Smooth muscle cell of the brain vasculature (primary cell): ENCODE results near the gene DCK.
A peak's percentile ranks its signal among the peaks of the same experiment; 100 is the strongest.
"Not testable (repeated sequence)": the region's sequence is repeated elsewhere in the genome, so short reads cannot be mapped to it uniquely, and the experiment has no call there.

Source experiments
- DNase-seq: peaks from one replicate; pipeline ENCODE4 v3.0.0-alpha.2; 2012; ENCODE audit warnings: low read depth, low spot score

The DCK gene

GRCh38 chr4:70993181-70994068 is at the start of gene DCK:
DCK (plus strand) TSS chr4:70993649; CDS start chr4:70993836, 187 bp downstream.
- peak; percentile 77 for DNase-seq

- DNase-seq, result no peak
Observed at GRCh38 chr4:70945046-70945445, 48.4 kb upstream of the DCK start.

DNA sequence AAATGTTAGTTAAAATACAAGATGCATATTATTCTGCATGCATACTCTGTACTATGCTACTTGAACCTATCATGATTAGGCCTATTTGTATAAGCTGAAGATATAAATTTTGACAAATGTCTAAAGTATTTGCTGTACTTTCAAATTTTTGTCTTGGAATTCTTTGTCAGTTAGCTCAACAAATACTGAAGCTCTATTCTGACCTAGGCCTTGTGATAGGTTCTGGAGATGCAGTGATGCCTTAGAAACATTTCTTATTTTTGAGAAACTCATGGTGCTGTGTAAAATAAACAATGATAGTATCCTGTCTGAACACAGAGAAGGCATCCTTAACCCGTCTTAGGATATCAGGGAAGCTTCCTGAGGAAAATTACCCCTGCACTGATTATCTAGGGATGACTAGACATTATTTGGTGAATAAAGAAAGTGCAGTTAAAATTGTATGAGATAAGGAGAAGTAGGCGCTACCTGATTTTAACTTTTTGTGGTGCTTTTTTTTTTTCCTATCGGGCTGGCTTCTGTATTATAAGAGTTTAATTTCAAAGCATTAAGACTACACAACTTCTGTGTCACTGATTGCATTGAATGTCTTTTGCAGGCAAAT is 47.9 kb upstream of the DCK start:
- no peak for DNase-seq

- DNase-seq, result no peak
Observed at GRCh38 chr4:70946939-70947338, 46.5 kb upstream of the DCK start.

- no peak for DNase-seq
Observed at GRCh38 chr4:70948665-70949260, 44.7 kb upstream of the DCK start.

- no peak for DNase-seq
Observed at GRCh38 chr4:70954032-70954431, 39.4 kb upstream of the DCK start.

DNA sequence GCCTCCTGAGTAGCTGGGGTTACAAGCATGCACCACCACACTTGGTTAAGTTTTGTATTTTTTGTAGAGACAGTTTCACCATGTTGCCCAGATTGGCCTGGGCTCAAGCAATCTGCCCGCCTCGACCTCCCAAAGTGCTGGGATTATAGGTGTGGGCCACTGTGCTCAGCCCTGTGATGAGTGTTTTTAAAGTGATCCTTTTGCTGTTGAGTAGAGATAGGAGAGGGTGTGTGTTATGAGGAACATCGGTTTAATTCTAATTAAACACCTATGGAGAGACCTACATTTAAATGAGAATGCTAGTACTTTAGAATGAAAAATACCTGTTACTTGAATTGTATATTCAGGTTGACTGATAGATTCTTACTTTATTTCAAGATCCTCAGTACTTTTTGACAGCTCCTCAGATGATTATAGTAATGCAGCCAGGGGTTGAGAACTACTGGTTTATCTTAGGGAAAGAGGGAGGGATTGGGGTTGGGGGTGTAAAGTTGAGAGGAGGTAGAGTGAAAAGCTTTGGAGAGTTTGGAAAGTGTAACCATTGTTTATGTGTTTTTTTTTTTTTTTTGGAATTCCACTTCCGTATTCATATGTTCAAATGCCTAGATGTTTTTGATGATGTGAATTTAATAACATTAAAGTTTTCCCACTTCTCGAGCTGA is 36.8 kb upstream of the DCK start:
- no peak for DNase-seq

GRCh38 chr4:70958681-70959080 is 34.8 kb upstream of the DCK start:
- no peak for DNase-seq

DNA sequence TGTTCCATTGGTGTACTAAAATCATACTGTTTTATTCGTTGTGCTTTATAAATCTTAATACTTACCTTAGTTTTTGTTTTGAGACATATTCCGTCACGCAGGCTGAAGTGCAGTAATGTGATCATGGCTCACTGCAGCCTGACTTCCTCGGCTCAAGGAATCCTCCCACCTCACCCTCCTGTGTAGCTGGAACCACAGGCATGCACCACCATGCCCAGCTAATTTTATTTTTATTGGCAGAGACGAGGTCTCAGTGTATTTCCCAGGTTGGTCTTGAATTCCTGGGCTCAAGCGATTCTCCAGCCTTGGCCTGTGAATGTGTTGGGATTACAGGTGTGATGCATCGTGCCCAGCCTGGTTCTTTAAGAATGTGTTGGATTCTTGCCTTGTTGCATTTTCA is 24.4 kb upstream of the DCK start:
- no peak for DNase-seq

GRCh38 chr4:70976252-70976651 is 17.2 kb upstream of the DCK start:
- no peak for DNase-seq

- no peak for DNase-seq
Observed at GRCh38 chr4:70979445-70980008, 13.9 kb upstream of the DCK start.

DNA sequence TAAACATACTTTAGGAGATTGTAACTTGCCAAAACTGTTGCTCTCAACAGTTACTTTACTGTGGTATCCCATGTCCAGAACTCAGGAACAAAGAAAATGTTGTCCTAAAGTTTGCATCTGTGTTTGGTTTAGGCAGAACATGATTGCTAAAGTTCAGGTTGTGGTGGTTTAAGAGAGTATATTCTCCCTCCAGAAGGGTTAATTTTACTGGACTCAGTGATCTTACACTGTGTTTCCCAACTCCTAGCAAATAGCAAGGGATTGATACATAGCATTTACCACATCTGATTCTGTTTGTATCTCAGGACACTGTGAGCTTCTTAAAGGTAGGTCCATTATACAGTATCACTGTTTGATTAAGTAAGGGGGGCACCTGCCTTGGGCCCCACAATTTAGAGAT is 13.3 kb upstream of the DCK start:
- no peak for DNase-seq

DNA sequence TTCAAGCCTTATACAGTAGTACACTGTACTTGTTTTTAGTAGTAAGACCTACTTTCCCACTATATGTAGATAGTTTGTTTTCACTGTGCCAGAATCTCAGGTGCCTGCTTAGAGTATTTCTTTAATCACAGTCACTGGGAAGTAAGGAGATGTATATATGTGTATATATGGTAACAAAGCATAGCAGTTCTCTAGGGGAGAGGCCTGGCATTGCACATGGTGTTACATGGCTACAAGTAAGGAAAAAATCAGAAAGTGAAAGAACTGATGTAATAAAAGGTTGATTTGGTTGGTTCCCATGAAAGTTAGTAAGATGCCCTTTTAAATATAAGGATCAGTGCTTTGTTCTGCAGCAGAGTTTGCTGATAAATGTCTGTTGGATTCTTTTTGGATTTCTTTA is 9.3 kb upstream of the DCK start:
- no peak for DNase-seq

GRCh38 chr4:70984589-70984988 is 8.9 kb upstream of the DCK start:
- DNase-seq, result no peak

DNA sequence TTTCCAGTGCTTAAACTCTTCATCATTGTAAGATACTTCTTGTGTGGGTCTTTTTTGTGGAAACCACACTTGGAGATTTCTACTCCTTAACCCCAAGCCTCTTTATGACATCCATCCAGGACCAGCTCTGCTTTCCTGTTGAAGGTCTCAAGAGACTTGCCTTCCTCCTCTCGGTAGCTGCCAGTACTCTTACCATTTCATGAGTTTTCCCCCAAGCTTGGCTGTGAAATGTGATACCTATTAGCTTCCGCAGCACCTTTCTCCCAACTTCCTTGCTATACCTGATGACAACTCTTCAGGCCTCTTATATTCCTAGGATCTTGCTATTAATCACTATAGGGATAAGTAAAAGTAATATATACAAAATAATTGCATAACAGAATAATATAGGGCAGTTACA is 1.9 kb upstream of the DCK start:
- no peak for DNase-seq

DNA sequence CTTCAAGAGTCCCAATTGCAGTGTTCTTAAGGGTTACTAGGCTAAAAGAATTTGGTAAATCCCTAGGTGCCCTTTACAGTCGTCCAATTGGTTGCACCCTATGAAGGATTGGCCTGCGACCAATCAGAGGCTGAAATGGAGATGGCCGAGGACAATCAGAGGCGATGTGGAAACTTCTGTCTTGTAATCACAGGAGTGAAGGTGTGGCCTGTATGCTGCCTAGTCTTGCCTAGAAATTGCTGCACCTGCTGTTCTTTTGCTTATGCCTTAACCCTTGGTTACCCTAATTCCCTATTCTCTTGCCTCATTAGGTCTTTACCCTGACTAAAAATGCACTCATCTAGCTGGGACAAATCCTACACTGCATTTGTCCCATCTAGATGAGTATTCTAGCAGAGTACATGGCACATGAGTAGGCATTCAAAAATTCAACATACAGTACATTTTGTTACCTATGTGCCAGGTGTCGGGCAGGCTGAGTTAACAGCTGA is 1.0 kb upstream of the DCK start:
- DNase-seq, result no peak

DNA sequence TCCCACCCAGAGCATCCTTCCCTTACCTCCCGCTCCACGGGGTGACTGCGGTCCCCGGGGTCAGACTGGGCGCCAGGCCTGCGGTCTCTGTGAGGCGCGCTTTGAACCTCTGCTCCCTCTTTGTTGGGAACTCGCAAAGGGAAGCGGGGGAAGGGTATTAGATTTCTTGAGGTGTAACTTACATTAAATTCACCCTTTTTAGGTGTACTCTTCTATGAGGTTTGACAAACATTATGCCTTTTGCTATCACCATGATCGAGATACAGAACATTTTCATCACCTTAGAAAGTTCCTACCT is 569 bp downstream of the DCK start:
- DNase-seq, result no peak

- no peak for DNase-seq
Observed at GRCh38 chr4:70994387-70995099, 1.1 kb downstream of the DCK start.

- DNase-seq, result no peak
Observed at GRCh38 chr4:70996018-70996360, 2.5 kb downstream of the DCK start.

DNA sequence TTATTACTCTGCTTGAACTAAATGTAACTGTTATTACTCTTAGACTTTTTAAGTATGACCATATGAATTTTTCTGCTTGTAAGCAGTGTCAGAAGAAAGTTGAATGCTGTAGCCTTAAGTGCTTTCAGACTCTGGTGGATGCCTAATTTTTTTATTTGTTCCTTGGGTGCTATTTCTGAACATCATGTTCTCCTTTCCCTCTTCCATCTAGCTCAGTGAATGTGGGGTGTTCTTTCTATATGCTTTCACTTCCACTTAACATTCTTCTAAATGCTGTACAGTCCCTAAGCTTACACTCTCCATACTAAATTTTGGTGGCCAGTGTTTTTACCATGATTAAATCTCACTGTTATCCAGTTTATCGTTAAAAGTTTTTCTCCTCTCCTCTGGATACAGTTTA is 3.6 kb downstream of the DCK start:
- DNase-seq, result no peak

GRCh38 chr4:70997546-70997945 is 4.1 kb downstream of the DCK start:
- no peak for DNase-seq

GRCh38 chr4:70999639-71000038 is 6.2 kb downstream of the DCK start:
- not testable (repeated sequence) for DNase-seq
